ENCODE measurements around the gene ADAMTS17. TPM values are rescaled to one million over a fixed set of nuclear protein-coding genes. Genes with fewer than 3 reads are reported as not detected.

The ADAMTS17 gene
- total and polyA plus RNA-seq, 8 donors, result 4.2 to 16.4 (median 10.8) TPM

DNA sequence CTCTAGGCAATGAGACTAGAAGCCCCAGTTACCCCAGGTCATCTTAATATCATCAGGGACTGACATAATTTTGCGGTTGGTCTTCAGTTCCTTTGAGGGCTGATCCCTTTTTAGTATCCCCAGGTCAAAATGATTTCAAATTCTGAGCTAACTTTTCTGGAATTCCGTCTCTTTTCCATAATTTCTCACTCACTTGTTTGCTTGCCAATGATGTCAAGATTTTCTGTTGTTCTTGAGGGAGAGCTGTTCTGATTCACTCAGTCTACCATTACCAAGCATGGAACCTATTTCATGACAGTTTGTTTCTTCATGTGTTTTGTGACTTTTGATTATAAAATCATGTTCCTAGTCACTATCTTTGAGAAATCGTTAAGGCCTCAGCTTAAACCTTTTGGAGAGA is 418.1 kb downstream of the ADAMTS17 start:
- no peak for FAIRE-seq
- H3K27ac ChIP-seq, result no peak overlapping the region
- WGBS, 2 donors, result 65 to 68% methylated on average over 3 of the region's 3 CpGs

More for the DNA sequence above, 418.1 kb downstream of the ADAMTS17 start:
- Histone ChIP-seq H3K36me3 (no peaks in the 10 kb centered on the region), H3K27me3 (no peaks in the 10 kb centered on the region), H3K9me3 (no peaks in the 10 kb centered on the region), H3K4me3 (no peak overlapping the region), H3K4me1 (peaks cover 0 to 6% (median 0%) of the 10 kb centered on the region in 3 donors)
- intact Hi-C loops (cut with DNase I), result no loop called here
- no peak for DNase-seq
- no peak for ATAC-seq
- TF ChIP-seq, protein P1, sequence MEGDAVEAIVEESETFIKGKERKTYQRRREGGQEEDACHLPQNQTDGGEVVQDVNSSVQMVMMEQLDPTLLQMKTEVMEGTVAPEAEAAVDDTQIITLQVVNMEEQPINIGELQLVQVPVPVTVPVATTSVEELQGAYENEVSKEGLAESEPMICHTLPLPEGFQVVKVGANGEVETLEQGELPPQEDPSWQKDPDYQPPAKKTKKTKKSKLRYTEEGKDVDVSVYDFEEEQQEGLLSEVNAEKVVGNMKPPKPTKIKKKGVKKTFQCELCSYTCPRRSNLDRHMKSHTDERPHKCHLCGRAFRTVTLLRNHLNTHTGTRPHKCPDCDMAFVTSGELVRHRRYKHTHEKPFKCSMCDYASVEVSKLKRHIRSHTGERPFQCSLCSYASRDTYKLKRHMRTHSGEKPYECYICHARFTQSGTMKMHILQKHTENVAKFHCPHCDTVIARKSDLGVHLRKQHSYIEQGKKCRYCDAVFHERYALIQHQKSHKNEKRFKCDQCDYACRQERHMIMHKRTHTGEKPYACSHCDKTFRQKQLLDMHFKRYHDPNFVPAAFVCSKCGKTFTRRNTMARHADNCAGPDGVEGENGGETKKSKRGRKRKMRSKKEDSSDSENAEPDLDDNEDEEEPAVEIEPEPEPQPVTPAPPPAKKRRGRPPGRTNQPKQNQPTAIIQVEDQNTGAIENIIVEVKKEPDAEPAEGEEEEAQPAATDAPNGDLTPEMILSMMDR (IDR thresholded peaks at IDR 0.05), result no peak

Other genes starting within 250 kb of the ADAMTS17 start
- gene CERS3, start 187.0 kb upstream of the ADAMTS17 start, total RNA-seq, result under 1 TPM in 1 of 6 donors, not detected in 5; 0.19 TPM
- under 1 TPM in 1 of 2 donors, not detected in 1; 0.07 TPM for gene CERS3, start 187.0 kb upstream of the ADAMTS17 start, polyA plus RNA-seq